Activated naive CD4-positive, alpha-beta T cell treated with Interleukin-2 at 50 U/mL for 16 hours (primary cell): ENCODE results near the gene DDX31.

Experiments
- DNase-seq: peaks from one replicate; pipeline ENCODE4 v3.0.0-alpha.2; 2020

The DDX31 gene

GRCh38 chr9:132543251-132543650, 126.5 kb downstream of the DDX31 start:
- no peak for DNase-seq
